ENCODE data around the gene FADS1.

Gene FADS1

DNA sequence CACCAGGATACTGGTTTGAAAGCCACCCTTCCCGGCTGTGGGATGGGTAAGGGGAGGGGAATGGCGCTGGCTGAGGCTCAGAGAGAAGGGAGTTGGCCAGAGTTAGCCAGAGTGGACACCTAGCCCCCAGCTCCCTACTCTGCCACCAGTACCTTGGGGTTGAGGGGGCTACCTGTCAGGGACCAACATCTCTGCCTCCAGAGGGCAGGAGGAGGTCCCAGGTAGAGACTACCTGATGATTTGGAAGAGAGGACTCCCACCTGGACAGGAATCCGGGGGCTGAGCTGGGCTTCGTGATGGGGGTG is 60.7 kb downstream of the FADS1 start:
- DNase-seq, result no peak

DNA sequence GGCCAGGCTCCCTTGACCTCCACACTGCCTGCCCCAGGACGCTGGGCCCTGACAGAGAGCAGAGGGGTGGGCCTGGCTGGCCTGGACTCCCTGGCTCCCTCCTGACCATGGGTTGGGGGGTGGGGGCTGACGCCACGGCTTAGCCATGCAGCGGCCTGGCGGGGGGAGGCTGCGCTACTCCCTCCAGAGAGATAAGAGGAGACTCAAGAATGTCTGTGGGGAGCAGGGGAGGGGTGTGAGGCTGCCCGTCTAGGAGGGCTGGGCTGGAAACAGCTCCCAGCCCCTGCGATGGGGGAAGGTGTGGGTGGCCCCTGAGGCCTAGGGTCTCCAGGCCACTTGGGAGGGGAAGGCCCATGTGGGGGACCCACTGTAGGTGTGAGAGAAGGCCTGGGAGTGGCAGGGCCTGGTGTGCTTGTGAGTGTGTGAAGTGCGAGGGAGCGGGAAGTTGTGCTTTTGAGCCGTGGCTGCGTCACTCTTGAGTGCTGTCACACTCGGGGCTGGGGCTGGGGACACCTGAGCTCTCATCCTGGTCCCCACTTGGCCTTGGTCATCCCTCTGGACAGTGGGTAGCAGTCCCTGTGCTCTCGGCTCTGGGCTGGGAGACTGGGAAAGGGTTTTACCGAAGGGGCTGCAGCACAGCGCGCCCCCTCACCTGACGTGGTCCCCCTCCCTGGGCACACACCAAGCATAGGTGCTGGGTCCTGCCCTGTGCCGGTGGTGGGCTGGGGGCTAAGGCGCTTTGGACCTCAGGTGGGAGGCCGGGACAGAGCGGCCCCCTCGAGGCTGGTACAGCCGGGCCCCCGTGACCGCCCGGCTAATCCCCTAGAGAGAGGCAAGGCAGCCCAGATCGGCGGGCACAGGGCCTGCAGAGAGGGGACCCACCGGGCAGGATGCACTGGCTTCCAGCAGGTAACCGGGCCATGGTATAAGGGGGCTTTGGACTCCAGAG is 62.0 kb downstream of the FADS1 start:
- no peak for DNase-seq

DNA sequence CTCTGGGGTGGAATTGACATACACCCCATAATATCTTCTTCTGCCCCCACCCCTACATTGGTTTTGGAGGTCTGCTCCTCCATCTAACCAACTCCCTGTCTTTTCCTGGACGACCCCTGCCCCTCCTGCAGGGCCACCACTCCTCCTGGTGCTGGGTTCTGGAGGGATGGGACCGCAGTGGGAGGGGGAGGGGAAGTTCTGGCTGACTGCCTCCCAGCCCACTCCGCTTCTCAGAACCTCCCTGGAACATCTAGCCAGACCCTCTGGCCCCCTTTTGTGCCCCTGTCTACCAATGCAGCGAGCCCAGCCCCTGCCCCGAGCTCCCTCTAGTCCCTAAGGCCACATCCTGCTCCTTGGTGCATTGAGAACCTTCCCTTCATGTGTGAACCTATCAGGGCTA is 63.1 kb downstream of the FADS1 start:
- no peak for DNase-seq

DNA sequence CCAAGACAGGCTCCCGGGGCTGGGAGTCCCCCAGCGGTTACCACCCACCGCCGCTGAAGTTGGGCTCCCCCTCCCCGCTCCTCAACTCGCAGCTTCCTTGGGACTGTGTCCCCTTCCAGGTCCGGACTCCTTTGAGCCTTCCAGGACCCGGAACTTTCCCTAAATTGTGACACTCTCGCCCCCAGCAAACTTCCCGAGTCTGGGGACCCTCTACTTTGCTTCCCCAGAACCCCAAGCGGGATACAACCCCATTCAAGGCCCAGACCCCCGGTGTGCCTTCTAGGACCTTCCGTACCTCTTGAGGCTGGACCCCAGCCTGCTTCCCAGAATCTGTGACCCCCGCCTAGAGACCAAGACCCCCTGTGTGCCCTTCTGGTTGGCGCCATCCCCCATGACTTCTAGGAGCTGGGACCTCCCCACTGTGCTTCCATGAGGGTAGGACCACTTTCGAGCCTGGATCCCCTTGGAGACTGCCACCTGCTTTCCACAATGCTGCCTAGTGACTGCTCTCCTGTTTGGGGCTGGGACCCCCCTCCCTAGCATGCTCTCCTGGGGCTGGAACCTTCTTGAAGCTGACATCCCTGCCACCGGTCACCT is 63.8 kb downstream of the FADS1 start:
- no peak for DNase-seq

DNA sequence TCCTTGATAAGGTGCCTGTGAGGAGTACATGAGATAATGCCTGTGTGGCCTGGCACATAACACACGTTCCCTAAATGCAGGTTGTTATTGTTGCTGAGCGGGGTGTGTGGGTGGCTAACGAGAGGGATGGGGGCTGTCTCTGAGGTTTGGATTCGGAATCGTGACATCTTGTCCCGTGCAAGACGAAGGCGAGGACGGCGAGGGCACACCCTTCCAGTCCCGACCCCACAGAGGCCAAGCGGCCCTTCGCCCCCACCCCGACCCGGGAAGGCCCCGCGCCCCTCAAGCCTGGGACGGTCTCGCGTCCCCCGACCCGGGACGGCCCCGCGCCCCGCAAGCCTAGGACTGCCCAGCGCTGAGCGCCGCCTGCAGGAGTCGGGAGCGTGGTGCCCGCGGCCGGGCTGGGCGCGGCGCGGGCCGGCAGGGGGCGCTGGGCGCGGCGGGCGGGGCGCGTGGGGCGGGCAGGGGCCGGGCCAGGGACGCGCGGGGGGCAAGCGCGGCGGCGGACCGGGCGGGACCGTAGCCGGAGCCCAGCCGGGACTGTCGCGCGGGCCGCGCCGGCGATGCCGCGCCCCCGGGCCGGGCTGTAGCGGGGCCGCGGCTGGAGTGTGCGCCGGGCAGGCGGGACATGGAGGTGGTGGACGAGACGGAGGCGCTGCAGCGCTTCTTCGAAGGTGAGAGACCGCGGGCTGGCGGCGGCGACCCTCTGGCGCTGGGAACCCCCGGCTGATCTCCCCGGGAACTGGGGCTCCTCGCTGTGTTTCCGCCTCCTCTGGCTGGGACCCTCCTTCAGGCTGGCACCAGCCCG is 64.5 kb downstream of the FADS1 start, which contains the start of gene MYRF:
MYRF (plus strand) TSS at position 520 of the 808 bp plus-strand sequence; CDS start at position 629, 109 bp downstream.
- DNase-seq, result peak; percentile 74

DNA sequence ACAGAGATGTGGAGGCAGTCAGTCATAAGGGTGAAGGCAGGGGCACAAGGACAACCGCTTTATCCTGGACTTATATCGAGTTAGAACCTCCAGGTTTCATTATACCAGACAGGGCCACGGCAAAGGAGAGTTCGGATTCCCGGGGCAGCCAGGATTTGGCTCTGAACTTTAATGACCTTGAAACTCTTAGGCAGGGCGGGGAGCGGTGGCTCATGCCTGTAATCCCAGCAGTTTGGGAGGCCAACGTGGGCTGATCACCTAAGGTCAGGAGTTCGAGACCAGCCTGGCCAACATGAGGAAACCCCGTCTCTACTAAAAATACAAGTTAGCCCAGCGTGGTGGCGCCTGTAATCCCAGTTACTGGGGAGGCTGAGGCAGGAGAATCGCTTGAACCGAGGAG is 65.4 kb downstream of the FADS1 start:
- DNase-seq, result no peak

DNA sequence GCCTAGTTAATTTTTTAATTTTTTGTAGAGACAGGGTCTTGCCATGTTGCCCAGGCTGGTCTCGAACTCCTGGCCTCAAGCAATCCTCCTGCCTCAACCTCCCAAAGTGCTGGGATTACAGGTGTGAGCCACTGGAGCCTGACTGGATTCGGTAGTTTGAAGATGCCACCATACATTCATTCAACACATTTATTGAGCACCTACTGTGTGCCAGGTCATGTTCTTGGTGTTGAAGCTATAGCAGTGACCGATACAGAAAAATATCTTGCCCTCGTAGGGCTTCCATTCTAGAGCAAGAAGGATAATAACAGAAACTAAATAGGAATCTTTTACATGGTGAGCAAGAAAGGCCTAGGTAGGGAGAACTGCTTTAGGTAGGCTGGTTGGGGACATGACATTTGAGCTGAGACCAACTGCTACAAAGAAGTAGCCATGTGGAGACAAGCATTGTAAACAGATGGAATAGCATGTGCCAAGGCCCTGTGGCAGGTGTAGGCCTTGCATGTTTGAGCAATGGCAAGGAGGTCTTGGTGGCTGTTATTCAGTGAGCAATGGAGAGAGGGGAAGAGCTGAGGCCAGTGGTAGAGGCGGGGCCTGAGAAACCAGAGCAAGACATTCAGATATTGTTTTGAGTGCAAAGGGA is 66.1 kb downstream of the FADS1 start:
- no peak for DNase-seq

All from NCI-H69 (cell line).